H1 (cell line): Measurements from ENCODE around the gene ERICH3. TPM values are rescaled to one million over a fixed set of nuclear protein-coding genes. Genes with fewer than 3 reads are reported as not detected.

ENCODE experiments used
- CTCF ChIA-PET: fragments of 300-600 bp; sonication (Branson Sonifier 250); formaldehyde crosslinking; loops from one replicate; lab custom pipeline; 2021; ENCODE audit not compliant: partially characterized antibody; lab: Charles Lee
- POLR2A ChIA-PET: fragments of 300-600 bp; sonication (Branson Sonifier 250); formaldehyde crosslinking; loops from one replicate; lab custom pipeline; 2021; ENCODE audit warnings: inconsistent platforms; ENCODE audit not compliant: partially characterized antibody; lab: Charles Lee
- DNase-seq, 2 experiments: peaks; one replicate each; pipeline versions ENCODE4 v3.0.0 to v3.0.0-alpha.2; 2010 to 2022; ENCODE audit warnings: low spot score in 2 of 2, low read depth in 1 of 2, mixed read lengths in 1 of 2
- FAIRE-seq: peaks from 2 replicates; lab custom pipeline; 2011; peaks lifted over from hg19 to GRCh38; lab: Jason Lieb, UNC
- H2AFZ ChIP-seq: 2 replicates; pipeline ENCODE4 v1.8.1; 2012; ENCODE audit warnings: low read length, inconsistent platforms
- H2AK5ac ChIP-seq: 2 replicates; pipeline ENCODE4 v1.6.1; 2013; ENCODE audit warnings: low read depth, low read length
- H2BK120ac ChIP-seq: replicated peaks from 2 replicates; pipeline ENCODE3; 2013; ENCODE audit warnings: low read depth, low read length, inconsistent platforms
- H2BK12ac ChIP-seq: 2 replicates; pipeline ENCODE4 v1.6.1; 2013; ENCODE audit warnings: low read depth, low read length
- H2BK15ac ChIP-seq: 2 replicates; pipeline ENCODE4 v1.6.1; 2013; ENCODE audit warnings: low read length
- H2BK20ac ChIP-seq: 2 replicates; pipeline ENCODE4 v1.6.1; 2013; ENCODE audit warnings: low read length
- H2BK5ac ChIP-seq: 2 replicates; pipeline ENCODE4 v1.6.1; 2013; ENCODE audit warnings: low read depth, low read length
- H3K14ac ChIP-seq: 2 replicates; pipeline ENCODE4 v1.6.1; 2013; ENCODE audit warnings: inconsistent platforms; ENCODE audit not compliant: insufficient read length
- H3K18ac ChIP-seq: 2 replicates; pipeline ENCODE4 v1.6.1; 2013; ENCODE audit warnings: low read length; ENCODE audit errors: extremely low read depth
- H3K23ac ChIP-seq: 2 replicates; pipeline ENCODE4 v1.6.1; 2013; ENCODE audit warnings: inconsistent platforms; ENCODE audit not compliant: insufficient read length
- H3K23me2 ChIP-seq: 2 replicates; pipeline ENCODE4 v1.6.1; 2013; ENCODE audit warnings: low read depth, low read length
- H3K27ac ChIP-seq: 2 replicates; pipeline ENCODE4 v1.6.1; 2011; ENCODE audit warnings: low read depth, low read length, inconsistent platforms
- H3K27me3 ChIP-seq, 4 experiments: replicated peaks in 1 of 4; 1 replicate in 1 of 4; 2 replicates in 3 of 4; pipeline versions ENCODE4 v1.6.1 to v1.8.1; 2011 to 2013; ENCODE audit warnings: low read length in 3 of 4, mild to moderate bottlenecking in 3 of 4, inconsistent platforms in 2 of 4, mixed read lengths in 2 of 4, moderate library complexity in 1 of 4; ENCODE audit not compliant: control insufficient read depth in 3 of 4, insufficient read depth in 3 of 4; ENCODE audit errors: extremely low read depth in 1 of 4
- H3K36me3 ChIP-seq, 4 experiments: 2 replicates each; pipeline versions ENCODE4 v1.6.1 to v1.8.1; 2011 to 2013; ENCODE audit warnings: mild to moderate bottlenecking in 4 of 4, low read length in 3 of 4, moderate library complexity in 2 of 4, control low read depth in 1 of 4, inconsistent platforms in 1 of 4; ENCODE audit not compliant: insufficient read depth in 4 of 4, control insufficient read depth in 2 of 4
- H3K4ac ChIP-seq: replicated peaks from 2 replicates; pipeline ENCODE3; 2013; ENCODE audit warnings: low read length, low read depth, mixed read lengths, inconsistent platforms; ENCODE audit not compliant: insufficient read length
- H3K4me1 ChIP-seq, 4 experiments: replicated peaks in 1 of 4; 1 replicate in 1 of 4; 2 replicates in 3 of 4; pipeline versions ENCODE4 v1.6.1 to v1.8.1; 2011 to 2013; ENCODE audit warnings: low read length in 3 of 4, inconsistent platforms in 2 of 4, mixed read lengths in 1 of 4; ENCODE audit not compliant: insufficient read depth in 4 of 4, control insufficient read depth in 3 of 4
- H3K4me2 ChIP-seq, 2 experiments: 2 replicates each; pipeline versions ENCODE4 v1.6.1 to v1.8.1; 2011 to 2013; ENCODE audit warnings: low read depth in 2 of 2, low read length in 2 of 2, control low read depth in 1 of 2, inconsistent platforms in 1 of 2, mild to moderate bottlenecking in 1 of 2; ENCODE audit not compliant: insufficient read depth in 1 of 2
- H3K4me3 ChIP-seq, 4 experiments: fragments of 200-600, 300-600 bp in 1 of 4; sonication (generic), shearing (Covaris generic), sonication (Bioruptor Twin) in 1 of 4; 2 replicates each; pipeline versions ENCODE4 v1.5.1 to v1.8.1; 2011 to 2016; ENCODE audit warnings: low read length in 4 of 4, low read depth in 3 of 4, control low read depth in 2 of 4, inconsistent platforms in 2 of 4, mild to moderate bottlenecking in 2 of 4, mixed read lengths in 1 of 4, moderate library complexity in 1 of 4; ENCODE audit not compliant: insufficient read depth in 2 of 4; ENCODE audit errors: extremely low read depth in 1 of 4
- H3K56ac ChIP-seq: replicated peaks from 2 replicates; pipeline ENCODE3; 2013; ENCODE audit warnings: low read depth, mild to moderate bottlenecking, mixed read lengths, low read length, inconsistent platforms; ENCODE audit not compliant: insufficient read length
- H3K79me1 ChIP-seq: 2 replicates; pipeline ENCODE4 v1.6.1; 2013; ENCODE audit warnings: low read depth, low read length, control low read depth
- H3K79me2 ChIP-seq, 2 experiments: 2 replicates each; pipeline versions ENCODE4 v1.6.1 to v1.8.1; 2012 to 2013; ENCODE audit warnings: low read length in 2 of 2, mild to moderate bottlenecking in 2 of 2, inconsistent platforms in 1 of 2; ENCODE audit not compliant: insufficient read depth in 2 of 2, control insufficient read depth in 1 of 2
- H3K9ac ChIP-seq, 4 experiments: replicated peaks in 1 of 4; 1 replicate in 1 of 4; 2 replicates in 3 of 4; pipeline versions ENCODE4 v1.6.1 to v1.8.1; 2011 to 2013; ENCODE audit warnings: low read depth in 3 of 4, low read length in 3 of 4, control low read depth in 2 of 4, mild to moderate bottlenecking in 2 of 4, moderate library complexity in 2 of 4, inconsistent platforms in 1 of 4; ENCODE audit errors: extremely low read depth in 1 of 4
- H3K9me3 ChIP-seq, 2 experiments: 2 replicates each; pipeline versions ENCODE4 v1.6.1 to v1.8.1; 2012 to 2013; ENCODE audit warnings: mild to moderate bottlenecking in 2 of 2, moderate library complexity in 2 of 2, control low read depth in 1 of 2, inconsistent platforms in 1 of 2, low read depth in 1 of 2, low read length in 1 of 2, mixed read lengths in 1 of 2; ENCODE audit not compliant: insufficient read depth in 2 of 2
- H4K20me1 ChIP-seq, 2 experiments: replicated peaks in 1 of 2; 2 replicates each; pipeline versions ENCODE3 to v1.8.1; 2011 to 2013; ENCODE audit warnings: inconsistent platforms in 2 of 2, low read length in 2 of 2, mild to moderate bottlenecking in 1 of 2; ENCODE audit not compliant: insufficient read depth in 2 of 2, control insufficient read depth in 1 of 2
- H4K5ac ChIP-seq: 2 replicates; pipeline ENCODE4 v1.6.1; 2013; ENCODE audit warnings: low read length, low read depth, mixed read lengths, inconsistent platforms; ENCODE audit not compliant: insufficient read length
- H4K8ac ChIP-seq: 2 replicates; pipeline ENCODE4 v1.8.0; 2013; ENCODE audit warnings: mild to moderate bottlenecking, moderate library complexity, low read length, inconsistent platforms; ENCODE audit not compliant: insufficient read depth; ENCODE audit errors: extremely low read depth
- H4K91ac ChIP-seq: replicated peaks from 2 replicates; pipeline ENCODE3; 2013; ENCODE audit warnings: low read length, mixed read lengths, inconsistent platforms; ENCODE audit not compliant: insufficient read length
- CREB1 ChIP-seq: IDR thresholded peaks from 2 replicates; pipeline ENCODE4 v1.6.1; 2012; ENCODE audit warnings: inconsistent platforms
- HDAC6 ChIP-seq: IDR thresholded peaks from one replicate; pipeline ENCODE4 v1.7.1; 2012; ENCODE audit warnings: low read depth, mild to moderate bottlenecking, inconsistent platforms, low read length, moderate library complexity
- POLR2AphosphoS5 ChIP-seq: IDR thresholded peaks from 2 replicates; pipeline ENCODE4 v1.6.1; 2011; ENCODE audit warnings: low read depth, low read length
- SIRT6 ChIP-seq: IDR thresholded peaks from one replicate; pipeline ENCODE4 v1.7.1; 2012; ENCODE audit warnings: low read length, inconsistent platforms
- SP4 ChIP-seq: IDR thresholded peaks from 2 replicates; pipeline ENCODE4 v1.6.1; 2012; ENCODE audit warnings: low read length, inconsistent platforms
- TCF12 ChIP-seq: IDR thresholded peaks from 2 replicates; pipeline ENCODE4 v1.6.1; 2011; ENCODE audit warnings: low read depth, mild to moderate bottlenecking, low read length
- YY1 ChIP-seq: IDR thresholded peaks from 2 replicates; pipeline ENCODE4 v1.6.1; 2011; ENCODE audit warnings: low read depth, mild to moderate bottlenecking, low read length
- WGBS, 2 experiments: shearing (Covaris generic) in 1 of 2; methylation state at CpG; one replicate each; pipeline versions ENCODE4 v1.1.6 to v1.1.7; 2013 to 2015; ENCODE audit warnings: low lambda C conversion rate in 2 of 2, mixed read lengths in 2 of 2, inconsistent platforms in 1 of 2, low coverage in 1 of 2, missing lambda C conversion rate in 1 of 2; ENCODE audit not compliant: insufficient replicate concordance in 2 of 2, insufficient coverage in 1 of 2, insufficient read length in 1 of 2; ENCODE audit errors: extremely low coverage in 1 of 2, missing lambda C conversion rate in 1 of 2; 5-methylcytosine and 5-hydroxymethylcytosine counted together
- polyA plus RNA-seq, 7 experiments: library from polyadenylated mRNA; depleted of rRNA in 3 of 7; stranded (reverse) in 5 of 7; unstranded in 2 of 7; fragments of >200 nt in 5 of 7; fragments of 200-250 nt in 2 of 7; gene quantifications; 1 replicate in 5 of 7; 2 replicates in 1 of 7; 4 replicates in 1 of 7; pipeline versions ENCODE4 v1.2.1 to v1.2.3, GENCODE V29; 2011 to 2013; ENCODE audit warnings: missing spikeins in 2 of 7, mixed read lengths in 2 of 7
- total RNA-seq: library from RNA; stranded (reverse); fragmentation: NEBNext Ultra II Directional; extraction: Animal tissue kit (Norgen Biotek cat#: 25700); gene quantifications from 2 replicates; pipeline ENCODE4 v1.2.1, GENCODE V29; 2021
- TF ChIP-seq, protein P1 (sequence below): IDR thresholded peaks from 2 replicates; pipeline ENCODE4 v1.6.1; 2012; ENCODE audit warnings: low read length, inconsistent platforms
- TF ChIP-seq, protein P2 (sequence below): IDR thresholded peaks from 2 replicates; pipeline ENCODE4 v1.6.1; 2012; ENCODE audit warnings: inconsistent platforms
- TF ChIP-seq, protein P3 (sequence below), 3 experiments: IDR thresholded peaks; 1 replicate in 2 of 3; 2 replicates in 1 of 3; pipeline versions ENCODE4 v1.5.1 to v1.6.1; 2011; ENCODE audit warnings: low read length in 3 of 3, mild to moderate bottlenecking in 3 of 3, inconsistent platforms in 2 of 3, low read depth in 1 of 3, moderate library complexity in 1 of 3; ENCODE audit not compliant: insufficient read depth in 1 of 3; ENCODE audit errors: control extremely low read depth in 1 of 3

Gene ERICH3
- total and polyA plus RNA-seq, 2 of the 8 experiments (the other 6 are each of a cell fraction or from before 2014, with no cell fraction given): 0.02 TPM; not detected in 1

DNA sequence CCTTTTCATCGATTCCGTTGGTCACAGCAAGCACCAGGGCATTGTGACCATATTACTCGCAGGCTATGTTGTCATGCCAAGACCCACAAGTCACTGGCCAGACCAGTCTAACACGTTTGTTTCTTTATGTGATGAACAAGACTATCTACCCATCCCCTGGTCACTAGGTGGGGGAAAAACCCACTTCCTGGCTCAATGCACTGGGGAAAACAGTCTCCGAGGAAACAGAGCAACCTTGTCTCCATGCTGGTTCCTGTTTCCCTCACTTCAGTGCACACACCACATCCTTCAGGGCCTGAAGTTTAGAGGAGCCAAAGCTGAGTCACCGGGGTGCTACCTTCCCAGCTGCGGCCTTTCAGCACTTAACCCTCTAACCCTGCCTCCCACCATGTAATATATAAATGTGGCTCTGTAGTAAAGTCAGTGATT lies 20.9 kb downstream of the ERICH3 start:
- Histone ChIP-seq H4K91ac (no peak overlapping the region), H2AK5ac (no peak overlapping the region), H4K5ac (no peak overlapping the region), H2AFZ (peak overlapping the region; percentile 98), H2BK120ac (no peak overlapping the region), H3K36me3 (no peaks in the 10 kb centered on the region), H3K14ac (no peak overlapping the region), H4K20me1 (no peaks in the 10 kb centered on the region), H3K27ac (no peak overlapping the region), H3K27me3 (no peaks in the 10 kb centered on the region), H3K56ac (no peak overlapping the region), H3K79me2 (no peaks in the 10 kb centered on the region), H3K79me1 (no peaks in the 10 kb centered on the region), H3K4me2 (no peak overlapping the region), H4K8ac (peak overlapping the region; percentile 9; the same call in 1 of the 2 replicates), H2BK15ac (no peak overlapping the region), H2BK20ac (no peak overlapping the region), H3K23ac (no peak overlapping the region), H2BK12ac (no peak overlapping the region), H3K18ac (no peak overlapping the region), H2BK5ac (no peak overlapping the region), H3K4ac (no peak overlapping the region), H3K9me3 (no peaks in the 10 kb centered on the region), H3K23me2 (no peaks in the 10 kb centered on the region; the same call in 1 of the 2 replicates), H3K4me1 (no peaks in the 10 kb centered on the region), H3K4me3 (no peak overlapping the region), H3K9ac (no peak overlapping the region)
- FAIRE-seq (no peak), DNase-seq (no peak)
- WGBS, 2 experiments: 91% methylated on average over 7 of the region's 7 CpGs; no CpG with 5 or more reads in 1 of the 2 experiments
- POLR2A ChIA-PET: no interaction called here
- CTCF ChIA-PET: interaction anchor here (0.9 to 1.6 kb wide), 3 partner anchors 13 to 149 kb away, joined by 3 to 8 read pairs (median 3); no protein-coding TSS in a partner anchor
- no peak for TF ChIP-seq YY1
- no peak for TF ChIP-seq SP4
- TF ChIP-seq, protein P1, sequence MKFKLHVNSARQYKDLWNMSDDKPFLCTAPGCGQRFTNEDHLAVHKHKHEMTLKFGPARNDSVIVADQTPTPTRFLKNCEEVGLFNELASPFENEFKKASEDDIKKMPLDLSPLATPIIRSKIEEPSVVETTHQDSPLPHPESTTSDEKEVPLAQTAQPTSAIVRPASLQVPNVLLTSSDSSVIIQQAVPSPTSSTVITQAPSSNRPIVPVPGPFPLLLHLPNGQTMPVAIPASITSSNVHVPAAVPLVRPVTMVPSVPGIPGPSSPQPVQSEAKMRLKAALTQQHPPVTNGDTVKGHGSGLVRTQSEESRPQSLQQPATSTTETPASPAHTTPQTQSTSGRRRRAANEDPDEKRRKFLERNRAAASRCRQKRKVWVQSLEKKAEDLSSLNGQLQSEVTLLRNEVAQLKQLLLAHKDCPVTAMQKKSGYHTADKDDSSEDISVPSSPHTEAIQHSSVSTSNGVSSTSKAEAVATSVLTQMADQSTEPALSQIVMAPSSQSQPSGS: no peak
- TF ChIP-seq CREB1: no peak
- TF ChIP-seq, protein P2, sequence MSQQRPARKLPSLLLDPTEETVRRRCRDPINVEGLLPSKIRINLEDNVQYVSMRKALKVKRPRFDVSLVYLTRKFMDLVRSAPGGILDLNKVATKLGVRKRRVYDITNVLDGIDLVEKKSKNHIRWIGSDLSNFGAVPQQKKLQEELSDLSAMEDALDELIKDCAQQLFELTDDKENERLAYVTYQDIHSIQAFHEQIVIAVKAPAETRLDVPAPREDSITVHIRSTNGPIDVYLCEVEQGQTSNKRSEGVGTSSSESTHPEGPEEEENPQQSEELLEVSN: no peak
- TF ChIP-seq POLR2AphosphoS5: no peak
- TF ChIP-seq, protein P3, sequence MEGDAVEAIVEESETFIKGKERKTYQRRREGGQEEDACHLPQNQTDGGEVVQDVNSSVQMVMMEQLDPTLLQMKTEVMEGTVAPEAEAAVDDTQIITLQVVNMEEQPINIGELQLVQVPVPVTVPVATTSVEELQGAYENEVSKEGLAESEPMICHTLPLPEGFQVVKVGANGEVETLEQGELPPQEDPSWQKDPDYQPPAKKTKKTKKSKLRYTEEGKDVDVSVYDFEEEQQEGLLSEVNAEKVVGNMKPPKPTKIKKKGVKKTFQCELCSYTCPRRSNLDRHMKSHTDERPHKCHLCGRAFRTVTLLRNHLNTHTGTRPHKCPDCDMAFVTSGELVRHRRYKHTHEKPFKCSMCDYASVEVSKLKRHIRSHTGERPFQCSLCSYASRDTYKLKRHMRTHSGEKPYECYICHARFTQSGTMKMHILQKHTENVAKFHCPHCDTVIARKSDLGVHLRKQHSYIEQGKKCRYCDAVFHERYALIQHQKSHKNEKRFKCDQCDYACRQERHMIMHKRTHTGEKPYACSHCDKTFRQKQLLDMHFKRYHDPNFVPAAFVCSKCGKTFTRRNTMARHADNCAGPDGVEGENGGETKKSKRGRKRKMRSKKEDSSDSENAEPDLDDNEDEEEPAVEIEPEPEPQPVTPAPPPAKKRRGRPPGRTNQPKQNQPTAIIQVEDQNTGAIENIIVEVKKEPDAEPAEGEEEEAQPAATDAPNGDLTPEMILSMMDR (IDR thresholded peaks at IDR 0.05; ENCODE audit: control extremely low read depth in 1 of 3, insufficient read depth in 1 of 3, low read depth in 1 of 3, low read length in 3 of 3): no peak
- TF ChIP-seq SIRT6: no peak
- TF ChIP-seq HDAC6: no peak
- TF ChIP-seq TCF12: no peak
